ENCODE data around the gene SEC14L2. TPM values are rescaled to one million over a fixed set of nuclear protein-coding genes. Genes with fewer than 3 reads are reported as not detected.

The SEC14L2 gene
- total and polyA plus RNA-seq, 10 of the 15 experiments (the other 5 are each of a cell fraction or from before 2014, with no cell fraction given), result 0.08 to 4.0 (median 0.48) TPM

DNA sequence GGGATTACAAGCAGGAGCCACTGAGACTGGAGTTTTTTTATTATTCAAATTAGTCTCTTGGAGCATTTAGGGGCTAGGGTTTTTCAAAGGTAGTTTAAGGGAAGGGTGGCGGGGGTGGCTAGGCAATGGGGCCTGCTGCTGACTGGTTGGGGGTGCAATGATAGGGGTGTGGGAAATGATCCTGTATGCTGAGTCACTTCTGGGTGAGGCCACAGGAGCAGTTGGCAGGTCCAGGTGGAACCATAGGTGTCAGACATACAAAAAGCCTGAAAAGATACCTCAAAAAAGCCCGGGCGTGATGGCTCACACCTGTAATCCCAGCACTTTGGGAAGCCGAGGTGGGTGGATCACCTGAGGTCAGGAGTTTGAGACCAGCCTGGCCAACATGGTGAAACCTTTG is 42.4 kb downstream of the SEC14L2 start (continued):
- TF ChIP-seq, protein P1, sequence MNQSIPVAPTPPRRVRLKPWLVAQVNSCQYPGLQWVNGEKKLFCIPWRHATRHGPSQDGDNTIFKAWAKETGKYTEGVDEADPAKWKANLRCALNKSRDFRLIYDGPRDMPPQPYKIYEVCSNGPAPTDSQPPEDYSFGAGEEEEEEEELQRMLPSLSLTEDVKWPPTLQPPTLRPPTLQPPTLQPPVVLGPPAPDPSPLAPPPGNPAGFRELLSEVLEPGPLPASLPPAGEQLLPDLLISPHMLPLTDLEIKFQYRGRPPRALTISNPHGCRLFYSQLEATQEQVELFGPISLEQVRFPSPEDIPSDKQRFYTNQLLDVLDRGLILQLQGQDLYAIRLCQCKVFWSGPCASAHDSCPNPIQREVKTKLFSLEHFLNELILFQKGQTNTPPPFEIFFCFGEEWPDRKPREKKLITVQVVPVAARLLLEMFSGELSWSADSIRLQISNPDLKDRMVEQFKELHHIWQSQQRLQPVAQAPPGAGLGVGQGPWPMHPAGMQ (IDR thresholded peaks at IDR 0.05; ENCODE audit: borderline replicate concordance), result no peak
- TF ChIP-seq EZH2 (IDR thresholded peaks at IDR 0.05; ENCODE audit: borderline replicate concordance, control insufficient read depth, low read depth, low read length), result no peak

DNA sequence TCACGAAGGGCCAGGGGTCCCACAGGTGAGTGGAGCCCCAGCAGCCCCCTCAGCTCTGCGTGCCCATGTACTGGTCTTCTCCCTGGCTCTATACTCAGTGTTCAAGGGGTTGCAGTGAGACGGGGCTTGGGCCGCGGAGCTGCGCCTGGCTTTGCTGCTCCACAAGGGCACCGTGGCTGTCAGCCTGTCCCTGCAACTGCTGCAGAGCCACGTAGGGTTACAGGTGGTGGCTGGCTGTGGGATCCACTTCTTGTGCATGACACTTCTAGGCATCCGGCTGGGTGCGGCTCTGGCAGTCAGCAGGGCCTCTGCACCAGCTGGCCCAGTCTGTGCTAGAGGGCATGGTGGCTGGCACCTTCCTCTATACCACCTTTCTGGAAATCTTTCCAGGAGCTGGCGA is 43.0 kb downstream of the SEC14L2 start:
- Histone ChIP-seq H3K36me3 (ENCODE audit: control insufficient read depth in 2 of 2, insufficient read depth in 2 of 2, low read length in 1 of 2) (no peaks in the 10 kb centered on the region), H3K27ac (ENCODE audit: control insufficient read depth, insufficient read depth) (no peak overlapping the region), H3K9ac (ENCODE audit: control insufficient read depth, insufficient read depth, low read length) (no peak overlapping the region), H3K27me3 (replicated peaks in 1 of 2; ENCODE audit: control insufficient read depth in 2 of 2, insufficient read depth in 2 of 2, low read length in 1 of 2) (no peaks in the 10 kb centered on the region), H3K4me2 (ENCODE audit: control insufficient read depth, insufficient read depth) (no peak overlapping the region), H3K9me3 (replicated peaks; ENCODE audit: control insufficient read depth, insufficient read depth, low read length) (peaks cover 8% of the 10 kb centered on the region; the same call in 2 of the 3 replicates), H3K4me1 (ENCODE audit: control insufficient read depth, insufficient read depth, low read length) (peaks cover 20% of the 10 kb centered on the region), H3K4me3 (no peak overlapping the region), H3K79me2 (ENCODE audit: control insufficient read depth, insufficient read depth, low read length) (no peaks in the 10 kb centered on the region), H4K20me1 (ENCODE audit: control insufficient read depth, insufficient read depth) (no peaks in the 10 kb centered on the region), H2AFZ (ENCODE audit: control insufficient read depth, low read depth, low read length) (no peak overlapping the region)
- DNase-seq (ENCODE audit: low read depth, low spot score), result no peak
- intact Hi-C loops (cut with micrococcal nuclease; ENCODE audit: unreplicated experiment), result no loop called here
- BruUV-seq (replicated peaks), result no TSS peak
- TF ChIP-seq, protein P2, sequence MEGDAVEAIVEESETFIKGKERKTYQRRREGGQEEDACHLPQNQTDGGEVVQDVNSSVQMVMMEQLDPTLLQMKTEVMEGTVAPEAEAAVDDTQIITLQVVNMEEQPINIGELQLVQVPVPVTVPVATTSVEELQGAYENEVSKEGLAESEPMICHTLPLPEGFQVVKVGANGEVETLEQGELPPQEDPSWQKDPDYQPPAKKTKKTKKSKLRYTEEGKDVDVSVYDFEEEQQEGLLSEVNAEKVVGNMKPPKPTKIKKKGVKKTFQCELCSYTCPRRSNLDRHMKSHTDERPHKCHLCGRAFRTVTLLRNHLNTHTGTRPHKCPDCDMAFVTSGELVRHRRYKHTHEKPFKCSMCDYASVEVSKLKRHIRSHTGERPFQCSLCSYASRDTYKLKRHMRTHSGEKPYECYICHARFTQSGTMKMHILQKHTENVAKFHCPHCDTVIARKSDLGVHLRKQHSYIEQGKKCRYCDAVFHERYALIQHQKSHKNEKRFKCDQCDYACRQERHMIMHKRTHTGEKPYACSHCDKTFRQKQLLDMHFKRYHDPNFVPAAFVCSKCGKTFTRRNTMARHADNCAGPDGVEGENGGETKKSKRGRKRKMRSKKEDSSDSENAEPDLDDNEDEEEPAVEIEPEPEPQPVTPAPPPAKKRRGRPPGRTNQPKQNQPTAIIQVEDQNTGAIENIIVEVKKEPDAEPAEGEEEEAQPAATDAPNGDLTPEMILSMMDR (IDR thresholded peaks at IDR 0.05 in 2 of 3, conservative IDR thresholded peaks at IDR 0.05 in 1 of 3; ENCODE audit: control insufficient read depth in 2 of 3, extremely low read depth in 1 of 3, insufficient read depth in 1 of 3, low read depth in 3 of 3, low read length in 3 of 3), result no peak
- no peak for TF ChIP-seq ETV6 (conservative IDR thresholded peaks at IDR 0.05 in 1 of 2, IDR thresholded peaks at IDR 0.05 in 1 of 2; ENCODE audit: borderline replicate concordance in 1 of 2, low read depth in 1 of 2)
- TF ChIP-seq, protein P3, sequence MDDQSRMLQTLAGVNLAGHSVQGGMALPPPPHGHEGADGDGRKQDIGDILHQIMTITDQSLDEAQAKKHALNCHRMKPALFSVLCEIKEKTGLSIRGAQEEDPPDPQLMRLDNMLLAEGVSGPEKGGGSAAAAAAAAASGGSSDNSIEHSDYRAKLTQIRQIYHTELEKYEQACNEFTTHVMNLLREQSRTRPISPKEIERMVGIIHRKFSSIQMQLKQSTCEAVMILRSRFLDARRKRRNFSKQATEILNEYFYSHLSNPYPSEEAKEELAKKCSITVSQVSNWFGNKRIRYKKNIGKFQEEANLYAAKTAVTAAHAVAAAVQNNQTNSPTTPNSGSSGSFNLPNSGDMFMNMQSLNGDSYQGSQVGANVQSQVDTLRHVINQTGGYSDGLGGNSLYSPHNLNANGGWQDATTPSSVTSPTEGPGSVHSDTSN (IDR thresholded peaks at IDR 0.05; ENCODE audit: insufficient replicate concordance, low read depth, low read length), result no peak
- no peak for ATAC-seq
- RAD21 ChIA-PET (ENCODE audit: unreplicated experiment), result no interaction called here
- SMC1A ChIA-PET (ENCODE audit: uncharacterized antibody, unreplicated experiment), result interaction anchor here (1.2 kb wide), 1 partner anchor 16 kb away, joined by 4 read pairs; no protein-coding TSS in a partner anchor
- 66% methylated on average over 11 of the region's 11 CpGs for WGBS (ENCODE audit: insufficient coverage, insufficient replicate concordance, low lambda C conversion rate, missing lambda C conversion rate)
- CTCF ChIA-PET, result no interaction called here
- no peak for FAIRE-seq
- in situ Hi-C loops (cut with MboI), result loop anchor here (10.0 kb wide), 1 partner anchor 315 kb away; no protein-coding TSS in a partner anchor
- POLR2A ChIA-PET, result no interaction called here

Data from GM12878 (cell line).